Progenitor cell of endocrine pancreas (in vitro differentiated cells): ENCODE data around the gene PIGQ. TPM values are rescaled to one million over a fixed set of nuclear protein-coding genes. Genes with fewer than 3 reads are reported as not detected.

ENCODE experiments used
- DNase-seq: peaks from one replicate; pipeline ENCODE4 v3.0.0; 2021; ENCODE audit warnings: low spot score; ENCODE audit not compliant: unreplicated experiment
- H3K27ac Mint-ChIP-seq: 2 replicates; pipeline ENCODE4 v1.8.0; 2021; ENCODE audit warnings: mild to moderate bottlenecking, moderate library complexity, mixed read lengths
- H3K27me3 Mint-ChIP-seq: 2 replicates; pipeline ENCODE4 v1.8.0; 2021; ENCODE audit warnings: mixed read lengths
- H3K36me3 Mint-ChIP-seq: 2 replicates; pipeline ENCODE4 v1.8.0; 2022; ENCODE audit warnings: mixed read lengths; ENCODE audit not compliant: insufficient read depth
- H3K4me1 Mint-ChIP-seq: 2 replicates; pipeline ENCODE4 v1.8.0; 2021; ENCODE audit warnings: low read depth, mixed read lengths
- H3K4me3 Mint-ChIP-seq: 2 replicates; pipeline ENCODE4 v1.8.0; 2021; ENCODE audit warnings: low read depth, mild to moderate bottlenecking, moderate library complexity, mixed read lengths
- H3K9me3 Mint-ChIP-seq: 2 replicates; pipeline ENCODE4 v1.8.0; 2021; ENCODE audit warnings: low read depth, mixed read lengths
- CTCF ChIP-seq: fragments of 200-600 bp; sonication (generic); IDR thresholded peaks from one replicate; pipeline ENCODE4 v1.5.0; 2021; ENCODE audit warnings: antibody characterized with exemption, mild to moderate bottlenecking; ENCODE audit not compliant: unreplicated experiment
- total RNA-seq: library from RNA; stranded (reverse); gene quantifications from 2 replicates; pipeline ENCODE4 v1.2.1, GENCODE V29; 2021

Gene PIGQ
- total RNA-seq, 1 donor from 2014 or later, result 109 TPM

GRCh38 chr16:523097-523741, 46.5 kb upstream of the PIGQ start:
- Mint-ChIP-seq H3K9me3 (no peaks in the 10 kb centered on the region), H3K36me3 (peaks cover 2% of the 10 kb centered on the region), H3K4me3 (no peak overlapping the region), H3K27me3 (no peaks in the 10 kb centered on the region), H3K27ac (no peak overlapping the region), H3K4me1 (peaks cover 12% of the 10 kb centered on the region)
- TF ChIP-seq CTCF, result no peak
- DNase-seq, result no peak

- H3K27ac Mint-ChIP-seq, result no peak overlapping the region
These were observed 45.3 kb upstream of the PIGQ start for GRCh38 chr16:524274-525040.

GRCh38 chr16:525123-525519, 44.6 kb upstream of the PIGQ start:
- peaks cover 2% of the 10 kb centered on the region for H3K36me3 Mint-ChIP-seq
- no peak overlapping the region for H3K4me3 Mint-ChIP-seq
- no peak overlapping the region for H3K27ac Mint-ChIP-seq
- no peaks in the 10 kb centered on the region for H3K9me3 Mint-ChIP-seq
- DNase-seq, result no peak
- no peak for TF ChIP-seq CTCF
- H3K27me3 Mint-ChIP-seq, result no peaks in the 10 kb centered on the region
- H3K4me1 Mint-ChIP-seq, result peaks cover 15% of the 10 kb centered on the region

More at GRCh38 chr16:524274-525040, 45.3 kb upstream of the PIGQ start:
- no peak for TF ChIP-seq CTCF
- Mint-ChIP-seq H3K9me3 (no peaks in the 10 kb centered on the region), H3K27me3 (no peaks in the 10 kb centered on the region), H3K4me1 (peaks cover 15% of the 10 kb centered on the region), H3K4me3 (no peak overlapping the region), H3K36me3 (peaks cover 2% of the 10 kb centered on the region)
- DNase-seq, result no peak

- no peaks in the 10 kb centered on the region for H3K9me3 Mint-ChIP-seq
- H3K27ac Mint-ChIP-seq, result peak overlapping the region; percentile 16
- no peaks in the 10 kb centered on the region for H3K27me3 Mint-ChIP-seq
- H3K4me3 Mint-ChIP-seq, result peak overlapping the region; percentile 81
- H3K4me1 Mint-ChIP-seq, result peaks cover 15% of the 10 kb centered on the region
- DNase-seq, result no peak
- H3K36me3 Mint-ChIP-seq, result peaks cover 2% of the 10 kb centered on the region
- TF ChIP-seq CTCF, result no peak
These were observed 44.1 kb upstream of the PIGQ start for GRCh38 chr16:525520-526180.
